ENCODE data around the gene ARMC2. TPM values are rescaled to one million over a fixed set of nuclear protein-coding genes. Genes with fewer than 3 reads are reported as not detected.

ARMC2 gene
- total RNA-seq, 5 donors from 2014 or later (not counting 1 experiment from before 2014, with no cell fraction given), result 6.4 to 10.0 (median 8.1) TPM

GRCh38 chr6:108822401-108822800, 25.8 kb upstream of the ARMC2 start:
- Histone ChIP-seq H3K9me3 (peaks cover 2% of the 10 kb centered on the region), H3K27ac (ENCODE audit: low read length) (no peak overlapping the region), H3K27me3 (replicated peaks in 1 of 2; ENCODE audit: control insufficient read depth in 2 of 2, extremely low read depth in 1 of 2, insufficient read depth in 2 of 2, low read length in 1 of 2) (no peaks in the 10 kb centered on the region), H3K4me3 (ENCODE audit: control insufficient read depth in 1 of 2, extremely low read depth in 1 of 2, low read length in 1 of 2) (no peak overlapping the region), H3K36me3 (ENCODE audit: control insufficient read depth in 2 of 2, extremely low read depth in 1 of 2, insufficient read depth in 1 of 2, low read length in 1 of 2) (no peaks in the 10 kb centered on the region), H3K4me1 (ENCODE audit: control insufficient read depth in 1 of 2, extremely low read depth in 1 of 2, insufficient read depth in 2 of 2, low read length in 2 of 2) (no peaks in the 10 kb centered on the region)
- 94% methylated on average over 4 of the region's 4 CpGs for WGBS (ENCODE audit: insufficient coverage)
- no peak overlapping the region for H3K4me3 Mint-ChIP-seq
- ATAC-seq (replicated peaks in 1 of 4), result no peak
- DNase-seq, result no peak
- H3K4me1 Mint-ChIP-seq, result no peaks in the 10 kb centered on the region
- H3K36me3 Mint-ChIP-seq, result peaks cover 3% of the 10 kb centered on the region
- ChIA-PET POLR2A (interaction anchor here in 1 of 2 donors (0.5 kb wide), 1 partner anchor 389 kb away, joined by 9 read pairs; no protein-coding TSS in a partner anchor), CTCF (no interaction called here)
- peaks cover 8 to 21% (median 9%) of the 10 kb centered on the region in 3 donors for H3K9me3 Mint-ChIP-seq
- peaks cover 0 to 3% of the 10 kb centered on the region in 2 donors for H3K27me3 Mint-ChIP-seq
- H3K27ac Mint-ChIP-seq, result no peak overlapping the region

- Histone ChIP-seq H3K4me1 (ENCODE audit: control insufficient read depth in 1 of 2, extremely low read depth in 1 of 2, insufficient read depth in 2 of 2, low read length in 2 of 2) (no peaks in the 10 kb centered on the region), H3K27me3 (replicated peaks in 1 of 2; ENCODE audit: control insufficient read depth in 2 of 2, extremely low read depth in 1 of 2, insufficient read depth in 2 of 2, low read length in 1 of 2) (no peaks in the 10 kb centered on the region), H3K27ac (ENCODE audit: low read length) (no peak overlapping the region), H3K4me3 (ENCODE audit: control insufficient read depth in 1 of 2, extremely low read depth in 1 of 2, low read length in 1 of 2) (no peak overlapping the region), H3K9me3 (peaks cover 2% of the 10 kb centered on the region), H3K36me3 (ENCODE audit: control insufficient read depth in 2 of 2, extremely low read depth in 1 of 2, insufficient read depth in 1 of 2, low read length in 1 of 2) (no peaks in the 10 kb centered on the region)
- DNase-seq, result no peak
- no peaks in the 10 kb centered on the region for H3K4me1 Mint-ChIP-seq
- peaks cover 0 to 3% of the 10 kb centered on the region in 2 donors for H3K27me3 Mint-ChIP-seq
- no peak for ATAC-seq (replicated peaks in 1 of 4)
- POLR2A ChIA-PET, result no interaction called here
- no peak overlapping the region for H3K4me3 Mint-ChIP-seq
- WGBS (ENCODE audit: insufficient coverage), result no CpG with 5 or more reads among the region's 2 CpGs
- no peaks in the 10 kb centered on the region for H3K36me3 Mint-ChIP-seq
- no peak overlapping the region for H3K27ac Mint-ChIP-seq
- CTCF ChIA-PET, result no interaction called here
- peaks cover 3 to 19% (median 9%) of the 10 kb centered on the region in 3 donors for H3K9me3 Mint-ChIP-seq
These were observed 22.9 kb upstream of the ARMC2 start for GRCh38 chr6:108825326-108825725.

- WGBS (ENCODE audit: insufficient coverage), result 93% methylated on average over 2 of the region's 5 CpGs
- no peak for DNase-seq
- CTCF ChIA-PET, result no interaction called here
- H3K4me1 Mint-ChIP-seq, result peaks cover 4 to 6% (median 6%) of the 10 kb centered on the region in 3 donors
- Histone ChIP-seq H3K9me3 (peaks cover 2% of the 10 kb centered on the region), H3K27me3 (replicated peaks in 1 of 2; ENCODE audit: control insufficient read depth in 2 of 2, extremely low read depth in 1 of 2, insufficient read depth in 2 of 2, low read length in 1 of 2) (no peaks in the 10 kb centered on the region), H3K4me1 (ENCODE audit: control insufficient read depth in 1 of 2, extremely low read depth in 1 of 2, insufficient read depth in 2 of 2, low read length in 2 of 2) (peaks cover 0 to 5% of the 10 kb centered on the region in 2 experiments), H3K4me3 (ENCODE audit: control insufficient read depth in 1 of 2, extremely low read depth in 1 of 2, low read length in 1 of 2) (no peak overlapping the region), H3K36me3 (ENCODE audit: control insufficient read depth in 2 of 2, extremely low read depth in 1 of 2, insufficient read depth in 1 of 2, low read length in 1 of 2) (no peaks in the 10 kb centered on the region), H3K27ac (ENCODE audit: low read length) (no peak overlapping the region)
- ATAC-seq (replicated peaks in 1 of 4), result no peak
- peaks cover 0 to 10% (median 7%) of the 10 kb centered on the region in 3 donors for H3K9me3 Mint-ChIP-seq
- H3K27me3 Mint-ChIP-seq, result no peaks in the 10 kb centered on the region
- no peaks in the 10 kb centered on the region for H3K36me3 Mint-ChIP-seq
- no peak overlapping the region for H3K4me3 Mint-ChIP-seq
- POLR2A ChIA-PET, result no interaction called here
- no peak overlapping the region for H3K27ac Mint-ChIP-seq
These were observed 17.1 kb upstream of the ARMC2 start for GRCh38 chr6:108831104-108831503.

GRCh38 chr6:108832738-108833137, 15.5 kb upstream of the ARMC2 start:
- no peaks in the 10 kb centered on the region for H3K36me3 Mint-ChIP-seq
- ATAC-seq (replicated peaks in 1 of 4), result no peak
- 87% methylated on average over 6 of the region's 8 CpGs for WGBS (ENCODE audit: insufficient coverage)
- Histone ChIP-seq H3K27me3 (replicated peaks in 1 of 2; ENCODE audit: control insufficient read depth in 2 of 2, extremely low read depth in 1 of 2, insufficient read depth in 2 of 2, low read length in 1 of 2) (no peaks in the 10 kb centered on the region), H3K4me1 (ENCODE audit: control insufficient read depth in 1 of 2, extremely low read depth in 1 of 2, insufficient read depth in 2 of 2, low read length in 2 of 2) (peaks cover 5 to 13% of the 10 kb centered on the region in 2 experiments), H3K27ac (ENCODE audit: low read length) (no peak overlapping the region), H3K36me3 (ENCODE audit: control insufficient read depth in 2 of 2, extremely low read depth in 1 of 2, insufficient read depth in 1 of 2, low read length in 1 of 2) (no peaks in the 10 kb centered on the region), H3K9me3 (no peaks in the 10 kb centered on the region), H3K4me3 (ENCODE audit: control insufficient read depth in 1 of 2, extremely low read depth in 1 of 2, low read length in 1 of 2) (no peak overlapping the region)
- no peak overlapping the region for H3K27ac Mint-ChIP-seq
- H3K27me3 Mint-ChIP-seq, result no peaks in the 10 kb centered on the region
- POLR2A ChIA-PET, result no interaction called here
- DNase-seq, result no peak
- H3K9me3 Mint-ChIP-seq, result no peaks in the 10 kb centered on the region
- H3K4me3 Mint-ChIP-seq, result no peak overlapping the region
- peaks cover 13 to 21% (median 13%) of the 10 kb centered on the region in 3 donors for H3K4me1 Mint-ChIP-seq
- CTCF ChIA-PET, result interaction anchor here in 1 of 2 donors (1.1 to 1.3 kb wide), 2 partner anchors 242 to 291 kb away, joined by 3 to 5 read pairs; no protein-coding TSS in a partner anchor

GRCh38 chr6:108835218-108835850, 12.9 kb upstream of the ARMC2 start:
- Histone ChIP-seq H3K4me1 (ENCODE audit: control insufficient read depth in 1 of 2, extremely low read depth in 1 of 2, insufficient read depth in 2 of 2, low read length in 2 of 2) (peaks cover 7 to 27% of the 10 kb centered on the region in 2 experiments), H3K27me3 (replicated peaks in 1 of 2; ENCODE audit: control insufficient read depth in 2 of 2, extremely low read depth in 1 of 2, insufficient read depth in 2 of 2, low read length in 1 of 2) (no peaks in the 10 kb centered on the region), H3K27ac (ENCODE audit: low read length) (no peak overlapping the region), H3K36me3 (ENCODE audit: control insufficient read depth in 2 of 2, extremely low read depth in 1 of 2, insufficient read depth in 1 of 2, low read length in 1 of 2) (no peaks in the 10 kb centered on the region), H3K9me3 (no peaks in the 10 kb centered on the region), H3K4me3 (ENCODE audit: control insufficient read depth in 1 of 2, extremely low read depth in 1 of 2, low read length in 1 of 2) (no peak overlapping the region)
- ChIA-PET POLR2A (no interaction called here), CTCF (interaction anchor here (0.6 to 3.6 kb wide), 7 partner anchors 11 to 1409 kb away, joined by 4 to 18 read pairs (median 4); partner anchors contain the start of gene ARMC2 (in 1 of the 2))
- ATAC-seq (replicated peaks in 1 of 4) (peak; percentile 95 to 99 (median 98)), DNase-seq (peak; percentile 57 to 91 (median 81))
- peaks cover 18 to 36% (median 20%) of the 10 kb centered on the region in 3 donors for H3K4me1 Mint-ChIP-seq
- H3K27ac Mint-ChIP-seq, result peak overlapping the region; percentile 48 to 63
- H3K4me3 Mint-ChIP-seq, result no peak overlapping the region
- H3K27me3 Mint-ChIP-seq, result no peaks in the 10 kb centered on the region
- 37% methylated on average over 3 of the region's 4 CpGs for WGBS (ENCODE audit: insufficient coverage)
- H3K36me3 Mint-ChIP-seq, result no peaks in the 10 kb centered on the region
- no peaks in the 10 kb centered on the region for H3K9me3 Mint-ChIP-seq

GRCh38 chr6:108836061-108836460, 12.2 kb upstream of the ARMC2 start:
- Mint-ChIP-seq H3K4me1 (peaks cover 18 to 36% (median 20%) of the 10 kb centered on the region in 3 donors), H3K27ac (peak overlapping the region in 1 of 2 donors; percentile 17), H3K9me3 (no peaks in the 10 kb centered on the region), H3K36me3 (no peaks in the 10 kb centered on the region), H3K4me3 (no peak overlapping the region), H3K27me3 (no peaks in the 10 kb centered on the region)
- ATAC-seq (replicated peaks in 1 of 4), result no peak
- H3K9me3 ChIP-seq, result no peaks in the 10 kb centered on the region
- H3K4me1 ChIP-seq (ENCODE audit: control insufficient read depth in 1 of 2, extremely low read depth in 1 of 2, insufficient read depth in 2 of 2, low read length in 2 of 2), result peaks cover 7 to 27% of the 10 kb centered on the region in 2 experiments
- ChIA-PET POLR2A (no interaction called here), CTCF (interaction anchor here (0.6 to 3.6 kb wide), 9 partner anchors 10 to 1864 kb away, joined by 3 to 18 read pairs (median 4); partner anchors contain the start of gene ARMC2 (in 1 of the 2))
- DNase-seq, result no peak
- H3K27me3 ChIP-seq (replicated peaks in 1 of 2; ENCODE audit: control insufficient read depth in 2 of 2, extremely low read depth in 1 of 2, insufficient read depth in 2 of 2, low read length in 1 of 2), result peaks cover 0 to 2% of the 10 kb centered on the region in 2 experiments
- no peak overlapping the region for H3K4me3 ChIP-seq (ENCODE audit: control insufficient read depth in 1 of 2, extremely low read depth in 1 of 2, low read length in 1 of 2)
- no peaks in the 10 kb centered on the region for H3K36me3 ChIP-seq (ENCODE audit: control insufficient read depth in 2 of 2, extremely low read depth in 1 of 2, insufficient read depth in 1 of 2, low read length in 1 of 2)
- WGBS (ENCODE audit: insufficient coverage), result no CpG with 5 or more reads among the region's 3 CpGs
- no peak overlapping the region for H3K27ac ChIP-seq (ENCODE audit: low read length)
